Pons (tissue), 1 donor: ENCODE measurements around the gene GSTK1.
"Not testable (repeated sequence)": the region's sequence is repeated elsewhere in the genome, so short reads cannot be mapped to it uniquely, and the experiment has no call there.

Source experiments
- DNase-seq: peaks from one replicate; pipeline ENCODE4 v3.0.0-alpha.2; 2016; ENCODE audit warnings: low spot score

The GSTK1 gene

DNA sequence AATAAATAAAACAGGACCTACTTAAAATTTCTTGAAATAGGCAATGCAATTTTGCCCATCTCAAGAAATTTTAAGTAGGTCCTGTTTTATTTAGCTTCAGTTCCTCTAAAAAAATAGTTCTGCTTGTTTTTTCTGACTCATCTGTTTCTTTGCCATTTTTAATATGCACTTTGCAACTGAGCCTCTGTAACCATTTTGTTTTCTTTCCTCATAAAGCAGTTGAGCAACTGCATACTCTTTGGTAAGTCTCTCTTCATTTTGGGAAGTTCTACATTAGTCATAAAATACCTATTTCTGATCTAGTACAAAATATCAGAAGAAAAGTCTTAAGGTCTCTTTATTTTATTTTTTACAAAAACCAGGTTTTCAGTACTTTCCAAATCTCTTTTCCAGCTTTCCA is 23.4 kb upstream of the GSTK1 start:
- no peak for DNase-seq

DNA sequence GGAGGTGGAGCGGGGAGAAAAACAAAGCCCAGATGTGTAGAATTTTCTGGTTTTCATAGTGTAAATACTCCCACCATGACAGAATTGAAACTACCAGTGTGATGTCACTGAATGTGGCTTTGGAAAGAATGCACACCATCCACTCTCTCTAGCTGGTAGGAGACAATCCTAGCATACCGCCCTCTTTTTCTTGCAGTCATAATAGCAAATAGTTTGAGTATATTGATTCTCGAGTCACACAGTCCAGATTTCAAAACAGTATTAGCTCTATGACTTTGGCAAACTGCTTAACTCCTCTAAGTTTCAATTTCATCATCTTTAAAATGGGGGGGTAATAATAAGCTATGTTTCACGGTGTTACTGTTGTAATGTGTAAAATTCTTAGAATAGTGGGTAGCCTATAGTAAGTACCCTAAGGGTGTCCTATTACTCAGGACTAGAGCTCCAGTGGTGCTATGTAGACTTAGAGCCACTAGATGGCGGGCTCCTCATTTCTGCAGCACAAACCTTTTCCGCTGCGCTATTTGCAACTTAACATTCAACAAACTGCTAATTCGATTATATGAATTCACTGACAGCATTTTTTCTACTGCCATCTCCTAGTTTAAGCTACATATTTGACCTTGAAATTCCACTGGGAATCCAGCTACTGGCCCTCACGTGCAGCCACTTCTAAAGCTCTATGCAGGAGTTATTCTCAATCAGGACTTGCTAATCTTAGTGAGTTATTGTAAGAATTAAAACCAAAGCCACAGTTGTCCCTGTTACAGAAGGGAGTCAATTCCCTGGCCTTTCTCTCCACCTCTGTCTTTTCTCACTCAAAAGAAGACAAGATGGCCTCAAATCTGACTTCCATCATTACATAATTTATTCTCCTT is 22.7 kb upstream of the GSTK1 start:
- DNase-seq: peak; percentile 90

DNA sequence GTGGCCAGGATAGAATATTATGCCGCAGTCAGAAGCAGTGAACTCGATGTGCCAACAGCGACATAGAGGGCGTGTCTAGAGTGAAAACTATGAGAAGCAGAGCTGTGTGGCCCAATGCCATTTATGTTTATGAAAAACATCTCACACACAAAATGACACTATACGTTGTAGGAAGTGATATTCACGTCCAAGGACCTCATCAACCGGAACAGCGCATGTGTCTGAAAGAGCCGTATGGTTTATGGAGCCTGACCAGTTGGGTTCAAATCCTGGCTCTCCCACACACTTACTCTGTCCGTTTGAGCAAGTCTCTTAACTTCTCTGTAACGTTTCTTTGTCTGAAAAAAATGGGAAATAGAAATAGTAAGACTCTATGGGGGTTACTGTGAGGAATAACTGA is 20.9 kb upstream of the GSTK1 start:
- DNase-seq: no peak

DNA sequence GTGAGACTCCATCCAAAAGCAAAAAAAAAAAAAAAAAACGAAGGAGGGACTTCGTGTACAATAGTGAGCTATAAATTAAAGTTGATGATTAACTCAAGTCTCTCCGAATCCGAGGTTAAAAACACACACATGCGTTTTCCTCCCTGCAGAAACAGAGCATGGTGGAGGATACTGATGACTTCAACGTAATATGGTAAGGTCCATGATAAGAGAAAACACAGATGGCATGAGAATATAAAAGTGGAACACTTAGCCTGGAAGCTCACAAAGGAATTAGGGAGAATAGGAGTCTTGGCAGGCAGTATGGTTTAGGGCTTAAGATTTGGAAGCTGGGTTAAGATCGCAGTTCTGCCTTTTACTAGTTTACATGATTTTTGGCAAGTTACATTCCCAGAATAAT is 20.1 kb upstream of the GSTK1 start:
- DNase-seq: no peak

DNA sequence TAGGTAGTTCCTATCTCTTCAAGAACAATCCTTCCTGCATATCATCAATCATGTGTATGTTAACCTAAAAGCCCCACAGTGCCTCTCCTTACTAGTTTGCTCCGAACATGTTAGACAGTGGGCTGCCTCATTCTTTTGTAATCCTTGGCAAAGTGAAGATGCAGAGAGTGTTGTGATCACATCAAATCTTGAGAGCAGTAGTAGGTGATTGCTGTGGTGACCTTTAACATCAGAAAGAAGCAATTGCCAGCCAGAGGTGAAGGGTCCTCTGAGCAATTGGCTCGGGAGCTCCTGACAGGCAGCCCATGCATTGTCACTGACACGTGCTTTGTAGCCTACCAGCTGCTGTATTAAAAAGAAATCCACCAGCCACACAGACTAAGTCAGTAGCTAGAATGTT is 19.6 kb upstream of the GSTK1 start:
- DNase-seq: no peak

DNA sequence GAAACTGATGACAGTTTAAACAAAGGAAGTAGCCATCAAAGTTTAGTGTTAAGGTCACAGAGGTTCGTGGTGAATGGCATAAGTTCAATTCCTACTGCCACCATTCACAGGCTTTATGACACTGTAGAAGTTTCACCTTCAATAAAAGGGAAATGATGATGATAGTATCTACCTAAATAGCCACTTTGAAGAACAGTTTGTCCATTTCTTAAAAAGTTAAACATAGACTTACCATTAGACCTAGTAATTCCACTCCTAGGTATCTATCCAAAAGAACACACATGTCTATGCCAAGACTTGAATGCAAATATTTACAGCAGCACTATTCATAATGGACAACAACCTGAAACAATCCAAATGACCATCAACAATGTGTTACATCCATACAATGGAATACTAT is 18.9 kb upstream of the GSTK1 start:
- DNase-seq: no peak

DNA sequence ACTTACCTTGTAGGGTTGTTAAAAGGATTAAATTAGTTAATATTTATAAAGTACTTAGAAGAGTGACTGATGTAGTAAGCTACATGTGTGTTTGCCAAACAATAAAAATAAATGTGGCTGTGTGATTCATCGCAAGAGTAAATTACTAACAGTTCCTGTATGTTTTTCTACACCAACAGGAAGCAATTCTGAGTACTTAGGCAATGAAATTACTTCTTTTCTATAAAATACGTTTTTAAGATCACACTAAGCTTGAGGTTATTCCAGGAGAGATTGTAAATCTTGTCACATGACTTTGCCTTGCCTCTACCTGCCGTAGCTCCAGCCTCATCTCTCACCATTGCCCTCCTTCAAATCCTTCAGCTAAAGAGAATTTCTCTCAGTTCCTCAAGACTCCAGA is 18.1 kb upstream of the GSTK1 start:
- no peak for DNase-seq

DNA sequence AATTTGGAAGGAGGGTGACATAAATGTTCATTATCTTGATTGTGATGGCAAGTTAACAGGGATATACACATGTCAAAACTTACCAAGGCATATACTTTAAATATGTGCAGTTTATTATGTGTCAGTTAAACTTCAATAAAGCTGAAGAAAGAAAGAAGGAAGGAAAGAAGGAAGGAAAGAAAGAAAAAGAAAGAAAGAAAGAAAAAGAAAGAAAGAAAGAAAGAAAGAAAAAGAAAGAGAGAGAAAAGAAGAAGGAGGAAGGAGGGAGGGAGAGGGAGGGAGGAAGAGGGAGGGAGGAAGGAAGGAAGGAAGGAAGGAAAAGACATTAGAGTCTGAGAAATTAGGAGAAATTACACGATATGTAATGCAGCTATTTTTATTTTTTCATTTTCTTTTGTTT is 15.9 kb upstream of the GSTK1 start:
- DNase-seq: no peak

DNA sequence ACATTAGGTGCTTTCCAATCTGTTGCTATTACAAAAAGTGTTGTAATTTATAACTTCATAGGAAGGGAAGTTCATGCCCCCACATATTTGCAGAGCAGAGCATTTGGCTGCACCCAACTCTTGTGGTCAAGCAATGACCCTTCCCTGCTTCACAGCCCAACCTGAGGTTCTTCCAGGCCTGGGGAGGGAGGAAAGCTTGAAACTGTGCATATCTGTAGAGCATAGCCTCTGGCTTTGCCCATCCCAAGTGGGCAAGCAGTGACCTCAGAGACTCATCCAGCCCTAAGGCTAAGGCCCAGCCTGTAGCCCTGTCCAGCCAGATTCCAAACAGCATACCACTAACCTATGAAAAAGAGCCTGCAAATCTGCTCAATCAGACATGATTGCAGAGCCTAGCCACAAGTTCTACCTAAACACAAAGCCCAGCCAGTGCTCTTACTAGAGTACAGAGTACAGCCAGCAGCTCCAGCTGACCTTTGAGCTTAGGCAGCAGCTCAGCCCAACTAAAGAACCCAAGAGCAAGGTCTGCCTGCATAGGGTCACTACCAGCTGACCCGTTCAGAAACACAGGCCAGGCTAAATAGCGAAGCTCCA is 14.4 kb upstream of the GSTK1 start:
- DNase-seq: no peak

DNA sequence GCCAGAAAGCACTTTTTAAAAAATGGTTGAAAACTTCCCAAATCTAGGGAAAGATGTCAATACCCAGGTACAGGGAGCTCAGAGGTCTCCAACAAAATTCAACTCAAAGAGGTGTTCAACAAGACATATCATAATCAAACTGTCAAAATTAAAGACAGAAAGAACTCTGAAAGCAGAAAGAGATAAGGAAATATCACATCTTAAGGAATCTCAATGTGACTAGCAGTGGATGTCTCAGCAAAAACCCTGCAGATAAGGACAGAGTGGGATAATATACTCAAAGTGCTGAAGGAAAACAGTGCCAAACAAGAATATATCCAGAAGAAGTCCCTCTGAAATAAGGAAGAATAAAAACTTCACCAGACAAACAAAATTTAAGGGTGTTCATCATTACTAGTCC is 13.0 kb upstream of the GSTK1 start:
- no peak for DNase-seq

DNA sequence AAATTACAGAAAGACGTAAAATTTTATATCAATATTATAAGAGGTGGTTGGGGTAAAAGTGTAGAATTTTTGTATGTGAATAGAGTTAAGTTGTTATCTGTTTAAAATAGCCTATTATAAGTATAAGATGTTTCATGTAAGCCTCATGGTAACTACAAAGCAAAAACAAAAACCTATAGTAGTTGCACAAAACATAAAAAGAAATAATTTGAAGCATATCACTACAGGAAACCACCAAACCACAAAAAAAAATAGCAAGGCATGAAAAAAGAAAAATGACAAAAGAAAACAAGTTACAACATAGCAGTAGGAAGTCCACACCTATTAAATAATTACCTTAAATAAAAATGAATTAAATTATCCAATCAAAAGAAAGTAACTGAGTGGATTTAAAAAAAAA is 12.4 kb upstream of the GSTK1 start:
- no peak for DNase-seq

DNA sequence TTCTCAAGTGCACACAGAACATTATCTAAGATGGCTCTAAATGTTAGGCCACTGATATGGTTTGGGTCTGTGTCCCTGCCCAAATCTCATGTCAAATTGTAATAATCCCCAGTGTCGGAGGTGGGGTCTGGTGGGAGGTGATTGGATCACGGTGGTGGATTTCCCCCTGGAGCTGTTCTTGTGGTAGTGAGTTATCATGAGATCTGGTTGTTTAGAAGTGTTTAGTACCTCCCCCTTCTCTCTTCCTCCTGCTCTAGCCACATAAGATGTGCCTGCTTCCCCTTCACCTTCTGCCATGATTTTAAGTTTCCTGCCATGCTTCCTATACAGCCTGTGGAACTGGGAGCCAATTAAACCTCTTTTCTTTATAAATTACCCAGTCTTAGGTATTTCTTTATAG is 11.2 kb upstream of the GSTK1 start:
- DNase-seq: no peak

DNA sequence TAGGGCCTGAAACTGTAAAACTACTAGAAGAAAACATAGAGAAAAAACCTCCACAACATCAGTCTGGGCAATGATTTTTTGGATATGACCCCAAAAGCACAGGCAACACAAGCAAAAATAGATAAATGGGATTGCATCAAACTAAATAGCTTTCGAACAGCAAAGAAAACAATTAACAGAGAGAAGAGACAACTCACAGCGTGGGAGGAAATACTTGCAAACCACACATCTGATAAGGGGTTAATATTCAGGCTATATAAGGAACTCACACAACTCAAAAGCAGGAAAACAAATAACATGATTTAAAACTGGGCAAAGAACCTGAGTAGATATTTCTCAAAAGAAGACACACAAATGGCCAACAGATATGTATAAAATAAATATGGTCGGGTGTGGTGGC is 7.7 kb upstream of the GSTK1 start:
- DNase-seq: no peak

DNA sequence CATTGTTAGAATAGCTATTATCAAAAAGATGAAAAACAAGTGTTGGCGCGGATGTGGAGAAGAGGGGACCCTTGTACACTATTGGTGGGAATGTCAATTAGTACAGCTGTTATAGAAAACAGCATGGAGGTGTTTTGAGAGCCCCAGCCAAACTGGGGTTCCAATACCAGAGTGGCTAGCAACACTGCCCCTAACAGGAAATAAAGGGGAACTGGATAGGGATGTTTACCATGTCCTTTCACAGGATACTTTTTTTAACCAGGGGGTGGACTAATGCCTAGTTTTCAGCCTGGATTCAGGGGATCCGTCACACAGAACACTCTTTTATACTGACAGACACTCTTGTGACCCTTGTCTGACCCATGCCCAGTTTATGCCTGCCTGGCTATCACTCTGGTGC is 6.9 kb upstream of the GSTK1 start:
- no peak for DNase-seq

DNA sequence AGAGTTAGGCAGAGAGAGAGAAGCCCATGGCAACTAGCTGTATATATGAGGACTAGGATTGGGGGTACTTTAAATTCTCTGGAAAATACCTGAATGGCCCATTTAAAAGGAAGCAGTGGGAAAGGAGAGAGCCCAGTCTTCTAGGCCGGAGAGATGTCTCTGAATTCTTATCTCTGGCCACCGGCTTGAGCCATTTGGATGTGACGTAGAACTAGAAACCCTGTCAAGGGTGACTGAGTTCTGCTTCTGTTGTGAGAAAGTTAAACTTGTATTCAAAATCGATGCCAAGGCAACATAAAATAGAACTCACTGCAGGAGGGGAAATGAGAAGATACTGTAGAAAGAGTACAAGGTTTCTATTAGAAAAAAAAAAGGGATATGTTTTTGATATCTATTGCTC is 6.3 kb upstream of the GSTK1 start:
- DNase-seq: no peak

DNA sequence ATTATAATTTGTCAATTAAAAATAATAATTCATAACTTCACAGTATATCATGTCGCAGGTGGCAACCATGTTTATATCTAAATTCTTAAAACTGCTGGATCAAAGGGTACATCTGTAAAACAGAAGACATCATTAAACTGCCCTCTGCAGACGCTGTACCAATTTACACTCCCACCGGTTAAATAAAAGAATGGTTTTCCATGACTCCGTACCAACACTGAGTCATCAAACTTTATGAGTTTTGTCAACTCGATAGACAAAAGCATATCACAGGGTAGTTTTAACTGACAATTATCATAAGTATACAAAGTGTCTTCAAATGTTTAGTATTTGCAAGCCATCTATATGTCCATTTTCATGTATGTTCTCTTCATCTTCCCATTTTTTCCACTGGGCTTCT is 5.7 kb upstream of the GSTK1 start:
- no peak for DNase-seq

DNA sequence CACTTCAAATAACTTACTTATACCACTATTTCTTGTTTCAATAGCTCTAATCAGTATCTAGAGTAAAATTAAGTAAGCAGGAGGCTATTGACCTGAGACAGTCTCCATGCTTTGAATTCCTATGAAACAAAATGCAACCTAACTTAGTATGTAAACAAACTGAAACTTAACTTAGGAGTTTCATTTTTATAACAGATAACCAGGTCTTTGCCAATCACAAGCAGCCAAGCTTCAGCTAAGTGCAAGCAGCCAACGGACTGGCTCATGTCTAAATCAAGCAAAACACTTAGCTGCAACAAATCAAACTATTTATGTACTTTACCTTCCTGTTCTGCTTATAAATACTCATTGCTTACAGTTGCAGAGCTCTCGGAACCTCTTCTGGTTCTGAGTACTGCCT is 4.4 kb upstream of the GSTK1 start:
- DNase-seq: no peak

DNA sequence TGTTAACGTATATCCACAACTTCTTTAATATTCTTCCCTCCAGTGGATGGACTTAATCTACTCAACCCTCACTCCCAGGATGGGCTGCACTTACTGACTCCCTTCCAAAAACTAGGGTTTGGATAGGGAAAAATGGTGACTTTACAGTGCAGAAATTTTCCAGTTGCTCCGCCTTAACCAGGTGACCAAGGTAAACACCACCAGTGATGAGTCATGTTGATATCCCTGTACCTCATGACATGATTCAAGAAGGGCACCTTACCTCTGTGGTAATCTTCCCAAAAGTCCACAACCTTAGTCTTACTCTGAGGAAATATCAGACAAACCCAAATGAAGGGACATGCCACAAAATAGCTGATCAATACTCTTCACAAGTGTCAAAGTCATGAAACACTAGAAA is 3.5 kb upstream of the GSTK1 start:
- DNase-seq: no peak

DNA sequence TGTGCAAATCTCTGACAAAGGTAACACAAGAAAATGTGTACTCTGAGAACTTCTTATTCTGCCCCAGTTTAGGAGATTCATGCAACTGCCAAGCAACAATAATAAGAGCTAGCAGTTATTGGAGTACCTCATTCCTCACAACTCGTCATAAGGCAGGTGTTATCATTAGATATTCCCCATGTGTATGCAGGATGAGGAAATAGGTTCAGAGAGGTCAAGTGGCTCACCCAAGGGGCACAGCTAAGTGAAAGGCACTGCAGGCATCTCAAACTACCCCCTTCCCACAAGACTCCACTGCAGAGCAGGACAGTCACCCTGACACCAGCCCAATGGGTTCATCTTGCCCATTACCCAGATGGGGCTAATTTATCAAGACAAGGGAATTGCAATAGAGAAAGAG is 1.3 kb upstream of the GSTK1 start:
- DNase-seq: no peak

DNA sequence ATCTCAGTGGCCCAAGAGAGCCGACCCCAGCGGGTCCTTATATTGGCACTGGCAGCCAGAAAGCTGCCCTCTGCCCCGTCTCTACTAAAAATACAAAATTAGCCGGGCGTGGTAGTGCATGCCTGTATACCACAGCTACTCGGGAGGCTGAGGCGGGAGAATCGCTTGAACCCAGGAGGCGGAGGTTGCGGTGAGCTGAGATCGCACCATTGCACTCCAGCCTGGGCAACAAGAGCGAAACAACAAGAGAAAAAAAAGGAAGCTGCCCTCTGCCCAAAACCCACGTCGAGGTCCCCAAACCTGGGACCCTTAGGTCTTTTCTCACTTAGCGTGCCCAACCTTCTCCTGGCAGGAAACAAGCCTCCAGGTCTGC is 941 bp downstream of the GSTK1 start:
- not testable (repeated sequence) for DNase-seq

DNA sequence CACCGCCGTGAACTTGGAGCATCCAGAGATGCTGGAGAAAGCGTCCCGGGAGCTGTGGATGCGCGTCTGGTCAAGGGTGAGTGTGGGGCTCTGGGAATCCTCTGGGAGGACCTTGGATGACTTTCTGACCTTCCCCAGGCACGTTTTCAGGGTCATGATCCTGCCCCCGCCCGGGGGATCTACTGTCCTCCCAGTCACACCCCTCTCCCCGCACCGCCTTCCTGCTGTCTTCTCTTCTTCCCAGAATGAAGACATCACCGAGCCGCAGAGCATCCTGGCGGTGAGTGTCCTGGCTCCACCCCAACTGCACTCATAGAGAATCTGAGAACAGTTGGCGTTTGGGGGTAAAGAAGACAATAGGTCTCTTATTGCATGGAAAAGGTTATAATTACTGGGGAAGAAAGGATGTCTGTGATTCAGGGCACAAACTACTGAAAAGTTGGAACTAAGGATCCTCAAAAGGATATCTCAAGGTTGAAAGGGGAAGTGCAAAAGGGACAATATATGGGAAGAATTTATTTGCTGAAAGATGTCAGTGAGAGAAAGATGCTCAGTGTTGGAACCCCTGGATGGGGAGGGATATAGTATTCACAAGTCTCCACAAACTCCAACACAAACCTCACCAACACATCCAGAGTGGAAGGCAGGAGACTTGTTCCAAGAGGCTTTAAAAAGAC is 1.9 kb downstream of the GSTK1 start:
- peak; percentile 28 for DNase-seq

DNA sequence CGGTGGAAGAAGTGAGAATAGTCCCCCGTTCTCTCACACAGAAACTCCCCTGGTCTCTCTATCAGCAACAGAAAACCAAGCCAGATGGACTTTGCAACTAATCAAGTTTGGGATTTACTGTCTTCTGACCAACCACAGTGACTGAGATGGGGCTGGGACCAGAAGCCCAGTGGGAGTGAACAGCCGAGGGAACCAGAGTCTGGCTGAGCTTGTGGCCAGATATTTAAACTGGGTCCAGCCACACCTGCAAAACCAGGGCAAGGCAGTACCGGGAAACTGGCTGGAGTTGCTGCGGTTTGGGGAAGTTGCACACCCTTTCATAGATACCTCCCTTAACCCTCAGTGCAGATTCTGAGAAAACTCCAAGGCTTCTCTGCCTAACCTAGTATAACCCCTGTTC is 6.0 kb downstream of the GSTK1 start:
- DNase-seq: no peak

DNA sequence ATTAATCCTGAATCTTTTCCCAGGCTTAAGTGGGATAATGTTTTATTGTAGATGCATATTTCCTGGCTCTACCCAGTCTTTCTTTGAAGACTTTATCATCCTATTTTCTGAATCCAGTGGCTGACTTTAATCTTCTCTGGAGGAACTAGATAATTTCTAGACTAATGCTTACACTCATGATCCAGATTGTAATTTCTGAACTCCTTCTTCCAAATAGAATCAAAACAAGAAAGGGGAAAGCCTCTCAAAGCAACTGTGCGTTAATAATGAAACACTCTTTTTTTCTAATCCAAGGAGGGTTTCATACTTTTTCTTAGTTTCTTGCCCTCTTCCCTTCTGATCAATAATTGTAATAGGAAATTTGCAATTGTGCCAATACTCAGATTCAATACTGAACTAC is 8.0 kb downstream of the GSTK1 start:
- no peak for DNase-seq

DNA sequence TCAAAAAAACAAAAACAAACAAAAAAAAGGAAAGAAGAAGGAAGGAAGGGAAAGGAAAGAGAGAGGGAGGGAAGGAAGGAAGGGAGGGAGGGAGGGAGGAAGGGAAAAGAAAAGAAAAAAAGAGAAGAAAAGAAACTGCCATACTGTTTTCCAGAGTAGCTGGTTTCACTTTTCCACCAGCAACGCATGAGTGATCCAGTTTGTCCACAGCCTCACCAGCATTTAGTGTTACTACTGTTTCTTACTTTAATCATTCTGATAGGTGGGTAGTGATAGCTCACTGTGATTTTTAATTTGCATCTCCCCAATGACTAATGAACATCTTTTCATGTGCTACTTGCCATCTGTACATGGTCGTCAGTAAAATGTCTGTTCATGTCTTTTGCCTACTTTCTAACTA is 9.6 kb downstream of the GSTK1 start:
- no peak for DNase-seq
